Loucy (cell line): Measurements from ENCODE around the gene PSME4.
"Not testable (repeated sequence)": the region's sequence is repeated elsewhere in the genome, so short reads cannot be mapped to it uniquely, and the experiment has no call there.

Experiments
- H2AFZ ChIP-seq: fragments of 200-600 bp; sonication (generic); 2 replicates; pipeline ENCODE4 v1.6.0; 2016; ENCODE audit warnings: antibody characterized with exemption, mild to moderate bottlenecking, low read length, moderate library complexity
- H3F3A ChIP-seq: fragments of 200-600 bp; 2 replicates; pipeline ENCODE4 v1.6.0; 2016; ENCODE audit warnings: antibody characterized with exemption, low read depth, mild to moderate bottlenecking
- H3K27me3 ChIP-seq: fragments of 200-600 bp; sonication (generic); 2 replicates; pipeline ENCODE4 v1.6.1; 2014; ENCODE audit warnings: low read length, mild to moderate bottlenecking; ENCODE audit not compliant: insufficient read depth, poor library complexity, severe bottlenecking
- H3K36me3 ChIP-seq: fragments of 200-600 bp; sonication (generic); 2 replicates; pipeline ENCODE4 v1.6.1; 2016; ENCODE audit warnings: low read length; ENCODE audit not compliant: insufficient read depth
- H3K4me1 ChIP-seq: fragments of 200-600 bp; sonication (generic); 2 replicates; pipeline ENCODE4 v1.5.1; 2014; ENCODE audit warnings: low read length, mild to moderate bottlenecking; ENCODE audit not compliant: insufficient read depth, poor library complexity, severe bottlenecking
- H3K4me2 ChIP-seq: fragments of 200-600 bp; sonication (generic); 2 replicates; pipeline ENCODE4 v1.6.0; 2014; ENCODE audit warnings: antibody characterized with exemption, low read length, low read depth, mild to moderate bottlenecking; ENCODE audit not compliant: poor library complexity, severe bottlenecking
- H3K4me3 ChIP-seq: fragments of 200-600 bp; sonication (generic); 2 replicates; pipeline ENCODE4 v1.5.1; 2014; ENCODE audit warnings: low read length, mild to moderate bottlenecking, mixed read lengths; ENCODE audit not compliant: poor library complexity, severe bottlenecking
- H3K79me2 ChIP-seq: fragments of 200-600 bp; sonication (generic); 2 replicates; pipeline ENCODE4 v1.6.1; 2014; ENCODE audit warnings: low read length; ENCODE audit not compliant: insufficient read depth
- H3K9ac ChIP-seq: fragments of 200-600 bp; sonication (generic); 2 replicates; pipeline ENCODE4 v1.6.0; 2014; ENCODE audit warnings: mild to moderate bottlenecking, low read depth, low read length, moderate library complexity; ENCODE audit not compliant: poor library complexity, severe bottlenecking
- H3K9me2 ChIP-seq: fragments of 200-600 bp; sonication (generic); replicated peaks from 2 replicates; pipeline ENCODE4 v1.6.1; 2016; ENCODE audit warnings: low read depth, low read length, mixed read lengths
- H3K9me3 ChIP-seq: fragments of 200-600 bp; sonication (generic); 2 replicates; pipeline ENCODE4 v1.6.1; 2014; ENCODE audit warnings: mild to moderate bottlenecking, antibody characterized with exemption, low read length, low read depth; ENCODE audit not compliant: insufficient read depth
- H4K20me1 ChIP-seq: fragments of 200-600 bp; sonication (generic); 2 replicates; pipeline ENCODE4 v1.6.0; 2014; ENCODE audit warnings: antibody characterized with exemption, low read length, mild to moderate bottlenecking; ENCODE audit not compliant: insufficient read depth, poor library complexity, severe bottlenecking
- EZH2phosphoT487 ChIP-seq: fragments of 200-600 bp; IDR thresholded peaks from 2 replicates; pipeline ENCODE4 v1.6.1; 2018; ENCODE audit warnings: antibody characterized with exemption, mild to moderate bottlenecking, moderate library complexity, borderline replicate concordance
- TF ChIP-seq, protein P1 (sequence below): fragments of 200-600 bp; sonication (generic); conservative IDR thresholded peaks from 2 replicates; pipeline ENCODE4 v1.5.1; 2014; ENCODE audit warnings: mild to moderate bottlenecking, antibody characterized with exemption, low read length

Gene PSME4

DNA sequence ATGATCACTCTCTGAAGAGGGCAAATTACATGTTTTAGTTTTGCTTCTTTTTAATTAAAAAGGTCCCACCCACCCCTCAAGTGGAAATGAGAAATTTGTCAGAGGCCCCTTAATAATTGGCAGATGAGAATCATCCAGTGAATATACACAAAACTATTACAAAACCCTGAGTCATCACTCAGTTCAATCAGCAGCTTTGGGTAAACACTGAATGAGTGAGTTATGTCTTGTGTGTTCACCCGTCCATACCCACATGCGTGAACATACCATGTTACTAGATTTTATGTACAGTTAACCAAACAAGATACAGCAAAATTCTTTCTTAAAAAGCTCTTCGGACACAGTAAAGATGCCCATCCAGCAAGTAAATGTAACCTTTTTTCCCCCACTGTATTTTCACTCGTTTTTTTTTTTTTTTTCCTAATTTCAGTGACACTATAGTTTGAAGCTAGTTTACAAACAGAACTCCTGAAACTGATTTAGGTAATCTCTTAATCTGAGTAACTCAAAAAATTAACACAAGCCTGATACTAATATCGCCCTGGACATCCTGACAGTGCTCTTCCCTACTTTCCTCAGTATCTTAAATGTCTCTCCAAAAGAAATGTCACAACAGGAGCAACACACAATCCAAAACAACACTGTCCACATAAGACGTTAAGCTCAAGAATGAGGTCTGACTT is 1.4 kb downstream of the PSME4 start:
- no peaks in the 10 kb centered on the region for H3K27me3 ChIP-seq
- TF ChIP-seq, protein P1, sequence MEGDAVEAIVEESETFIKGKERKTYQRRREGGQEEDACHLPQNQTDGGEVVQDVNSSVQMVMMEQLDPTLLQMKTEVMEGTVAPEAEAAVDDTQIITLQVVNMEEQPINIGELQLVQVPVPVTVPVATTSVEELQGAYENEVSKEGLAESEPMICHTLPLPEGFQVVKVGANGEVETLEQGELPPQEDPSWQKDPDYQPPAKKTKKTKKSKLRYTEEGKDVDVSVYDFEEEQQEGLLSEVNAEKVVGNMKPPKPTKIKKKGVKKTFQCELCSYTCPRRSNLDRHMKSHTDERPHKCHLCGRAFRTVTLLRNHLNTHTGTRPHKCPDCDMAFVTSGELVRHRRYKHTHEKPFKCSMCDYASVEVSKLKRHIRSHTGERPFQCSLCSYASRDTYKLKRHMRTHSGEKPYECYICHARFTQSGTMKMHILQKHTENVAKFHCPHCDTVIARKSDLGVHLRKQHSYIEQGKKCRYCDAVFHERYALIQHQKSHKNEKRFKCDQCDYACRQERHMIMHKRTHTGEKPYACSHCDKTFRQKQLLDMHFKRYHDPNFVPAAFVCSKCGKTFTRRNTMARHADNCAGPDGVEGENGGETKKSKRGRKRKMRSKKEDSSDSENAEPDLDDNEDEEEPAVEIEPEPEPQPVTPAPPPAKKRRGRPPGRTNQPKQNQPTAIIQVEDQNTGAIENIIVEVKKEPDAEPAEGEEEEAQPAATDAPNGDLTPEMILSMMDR: no peak
- TF ChIP-seq EZH2phosphoT487: no peak
- H4K20me1 ChIP-seq: peaks cover 47% of the 10 kb centered on the region
- H3K9ac ChIP-seq: peak overlapping the region; percentile 91
- peak overlapping the region; percentile 95 for H3K4me2 ChIP-seq
- peak overlapping the region; percentile 94 for H3K4me3 ChIP-seq
- H3K4me1 ChIP-seq: peaks cover 33% of the 10 kb centered on the region
- no peaks in the 10 kb centered on the region for H3F3A ChIP-seq
- H2AFZ ChIP-seq: no peak overlapping the region
- no peaks in the 10 kb centered on the region for H3K9me2 ChIP-seq
- H3K79me2 ChIP-seq: peaks cover 71% of the 10 kb centered on the region
- no peaks in the 10 kb centered on the region for H3K9me3 ChIP-seq
- H3K36me3 ChIP-seq: no peaks in the 10 kb centered on the region

DNA sequence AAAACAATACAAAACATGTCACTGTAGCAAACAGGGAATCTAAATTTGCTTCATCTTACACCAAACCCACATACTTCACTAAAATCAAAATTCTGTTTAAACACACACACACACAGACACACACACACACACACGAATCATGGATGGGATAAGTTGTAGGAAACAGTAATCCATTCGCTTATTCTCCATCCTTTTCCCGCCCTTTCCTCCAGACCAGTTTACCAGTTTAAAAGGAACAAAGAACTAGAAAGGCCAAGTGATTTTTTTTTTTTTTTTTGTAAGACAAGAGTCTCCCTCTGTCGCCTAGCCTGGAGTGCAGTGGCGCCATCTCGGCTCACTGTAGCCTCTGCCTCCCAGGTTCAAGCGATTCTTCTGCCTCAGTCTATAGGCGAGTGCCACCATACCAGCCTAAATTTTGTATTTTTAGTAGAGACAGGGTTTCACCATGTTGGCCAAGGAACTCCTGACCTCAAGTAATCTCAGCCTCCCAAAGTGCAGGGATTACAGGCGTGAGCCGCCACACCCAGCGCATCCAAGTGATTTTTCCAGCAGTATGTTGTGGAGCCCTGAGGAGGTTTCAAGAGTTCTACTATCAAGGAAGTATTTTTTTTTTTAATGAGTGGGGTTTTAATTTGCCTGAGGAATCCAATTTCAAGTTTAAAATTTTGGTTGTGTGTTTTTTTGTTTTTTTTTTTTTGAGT is 5.7 kb downstream of the PSME4 start:
- H4K20me1 ChIP-seq: peaks cover 73% of the 10 kb centered on the region
- H3K9me3 ChIP-seq: no peaks in the 10 kb centered on the region
- no peaks in the 10 kb centered on the region for H3F3A ChIP-seq
- peaks cover 100% of the 10 kb centered on the region for H3K79me2 ChIP-seq
- no peak overlapping the region for H2AFZ ChIP-seq
- H3K4me3 ChIP-seq: peak overlapping the region; percentile 47
- H3K9me2 ChIP-seq: no peaks in the 10 kb centered on the region
- H3K36me3 ChIP-seq: no peaks in the 10 kb centered on the region
- peaks cover 50% of the 10 kb centered on the region for H3K4me1 ChIP-seq
- H3K9ac ChIP-seq: no peak overlapping the region
- no peak for TF ChIP-seq EZH2phosphoT487
- TF ChIP-seq, protein P1: no peak
- no peaks in the 10 kb centered on the region for H3K27me3 ChIP-seq
- peak overlapping the region; percentile 62 for H3K4me2 ChIP-seq

DNA sequence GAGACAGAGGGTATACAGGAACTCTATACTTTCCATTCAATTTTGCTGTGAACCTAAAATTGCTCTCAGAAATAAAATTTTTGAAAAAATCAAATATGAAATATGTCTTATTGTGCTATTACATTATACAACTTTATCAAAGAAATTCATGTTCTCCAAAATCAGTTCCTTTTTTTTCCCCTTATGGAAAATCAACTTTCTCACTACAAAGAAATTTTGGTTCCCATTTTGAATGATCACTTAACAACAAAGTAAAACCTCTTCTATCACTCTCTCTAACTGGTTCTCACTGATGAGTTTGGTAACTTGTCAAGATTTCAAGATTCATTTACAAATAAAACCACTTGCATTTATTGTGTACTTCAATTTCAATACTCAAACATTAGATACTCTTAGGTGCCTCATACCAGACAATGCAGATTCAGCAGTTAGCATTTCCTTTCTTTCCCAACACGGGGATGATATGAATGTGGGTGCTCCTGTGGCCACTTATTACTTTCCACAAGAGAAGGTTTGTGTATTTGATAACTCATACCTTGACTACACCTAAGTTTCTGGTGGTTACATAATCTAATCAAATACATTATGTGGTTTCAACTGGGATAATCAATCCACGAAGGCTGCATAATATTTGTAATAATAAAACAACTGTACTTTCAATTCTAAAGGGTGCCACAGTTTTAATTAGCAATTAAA is 6.4 kb downstream of the PSME4 start:
- H3K4me1 ChIP-seq: peaks cover 50% of the 10 kb centered on the region
- no peaks in the 10 kb centered on the region for H3F3A ChIP-seq
- H3K9ac ChIP-seq: no peak overlapping the region
- peak overlapping the region; percentile 62 for H3K4me2 ChIP-seq
- H3K9me3 ChIP-seq: no peaks in the 10 kb centered on the region
- TF ChIP-seq, protein P1: no peak
- no peak for TF ChIP-seq EZH2phosphoT487
- peak overlapping the region; percentile 47 for H3K4me3 ChIP-seq
- no peaks in the 10 kb centered on the region for H3K9me2 ChIP-seq
- no peaks in the 10 kb centered on the region for H3K27me3 ChIP-seq
- peaks cover 65% of the 10 kb centered on the region for H4K20me1 ChIP-seq
- no peak overlapping the region for H2AFZ ChIP-seq
- peaks cover 100% of the 10 kb centered on the region for H3K79me2 ChIP-seq
- H3K36me3 ChIP-seq: no peaks in the 10 kb centered on the region

DNA sequence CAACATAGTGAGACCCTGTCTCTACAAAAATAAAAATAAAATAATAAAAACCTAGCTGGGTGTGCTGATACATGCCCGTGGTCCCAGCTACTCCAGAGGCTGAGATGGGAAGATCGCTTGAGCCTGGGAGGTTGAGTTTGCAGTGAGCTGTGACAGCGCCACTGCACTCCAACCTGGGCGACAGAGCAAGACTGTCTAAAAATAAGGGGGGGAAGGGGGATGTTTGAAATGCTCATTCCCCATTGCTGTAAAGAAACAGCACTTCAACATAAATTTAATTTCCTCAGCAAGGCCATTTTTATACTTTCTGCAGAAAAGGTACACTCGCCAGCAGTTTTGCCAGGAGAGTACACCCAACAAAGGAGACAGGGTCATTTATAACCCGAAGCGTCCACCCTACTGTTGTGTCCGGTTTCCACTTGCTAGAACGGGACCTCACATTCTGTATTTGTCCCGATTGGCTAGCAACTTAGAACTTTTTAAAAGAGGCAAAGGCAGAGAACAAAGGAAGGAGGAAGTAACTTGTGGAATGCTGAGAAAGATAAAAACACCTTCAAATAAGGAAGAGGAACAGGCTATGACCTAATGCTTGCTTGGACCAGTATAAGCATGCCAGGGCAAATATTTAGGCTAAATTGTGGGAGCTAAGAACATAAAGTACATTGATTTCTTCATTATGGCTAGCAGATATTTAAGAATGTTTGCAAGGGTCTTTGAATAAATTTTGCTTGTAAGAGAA is 9.1 kb downstream of the PSME4 start:
- not testable (repeated sequence) for H3K9me3 ChIP-seq, H3K36me3 ChIP-seq, H3K27me3 ChIP-seq, H3K9me2 ChIP-seq, H3K4me3 ChIP-seq, H3K9ac ChIP-seq, H3F3A ChIP-seq, H2AFZ ChIP-seq, H3K4me2 ChIP-seq
- H4K20me1 ChIP-seq: peaks cover 59% of the 10 kb centered on the region
- H3K4me1 ChIP-seq: peaks cover 33% of the 10 kb centered on the region
- peaks cover 100% of the 10 kb centered on the region for H3K79me2 ChIP-seq
